WTC11 (cell line): Measurements from ENCODE around the gene RAPGEF1.

Experiments used
- CREM ChIP-seq: sonication (generic); formaldehyde crosslinking; IDR thresholded peaks from 2 replicates; pipeline ENCODE4 v1.8.1; 2022; ENCODE audit warnings: mild to moderate bottlenecking, missing genetic modification reagents, moderate library complexity
- ESRRA ChIP-seq: sonication (generic); formaldehyde crosslinking; IDR thresholded peaks from 2 replicates; pipeline ENCODE4 v1.8.1; 2022; ENCODE audit warnings: mild to moderate bottlenecking, missing genetic modification reagents, borderline replicate concordance
- FOXK1 ChIP-seq: sonication (generic); formaldehyde crosslinking; IDR thresholded peaks from 2 replicates; pipeline ENCODE4 v1.8.0; 2022; ENCODE audit warnings: mild to moderate bottlenecking, moderate library complexity, missing genetic modification reagents
- GABPB1 ChIP-seq: sonication (generic); formaldehyde crosslinking; IDR thresholded peaks from 2 replicates; pipeline ENCODE4 v1.8.1; 2023; ENCODE audit warnings: mild to moderate bottlenecking, missing genetic modification reagents
- JUN ChIP-seq: sonication (generic); formaldehyde crosslinking; IDR thresholded peaks from 2 replicates; pipeline ENCODE4 v1.8.0; 2023; ENCODE audit warnings: mild to moderate bottlenecking, missing genetic modification reagents
- SMAD4 ChIP-seq: sonication (generic); formaldehyde crosslinking; IDR thresholded peaks from 2 replicates; pipeline ENCODE4 v1.8.0; 2022; ENCODE audit warnings: mild to moderate bottlenecking, missing genetic modification reagents
- TEAD4 ChIP-seq: sonication (generic); formaldehyde crosslinking; IDR thresholded peaks from 2 replicates; pipeline ENCODE4 v1.8.0; 2022; ENCODE audit warnings: mild to moderate bottlenecking, missing genetic modification reagents
- ZNF232 ChIP-seq: sonication (generic); formaldehyde crosslinking; IDR thresholded peaks from 2 replicates; pipeline ENCODE4 v1.8.0; 2022; ENCODE audit warnings: mild to moderate bottlenecking, missing genetic modification reagents
- ZNF263 ChIP-seq: sonication (generic); formaldehyde crosslinking; IDR thresholded peaks from 2 replicates; pipeline ENCODE4 v1.8.1; 2022; ENCODE audit warnings: low read depth, mild to moderate bottlenecking, moderate library complexity, missing genetic modification reagents
- ZNF281 ChIP-seq: sonication (generic); formaldehyde crosslinking; IDR thresholded peaks from 2 replicates; pipeline ENCODE4 v1.8.0; 2023; ENCODE audit warnings: mild to moderate bottlenecking, missing genetic modification reagents
- TF ChIP-seq, protein P1 (sequence below): fragments of 250-450 bp; sonication (Bioruptor Pico); conservative IDR thresholded peaks from 2 replicates; pipeline ENCODE4 v1.9.0; 2021; ENCODE audit warnings: mild to moderate bottlenecking
- TF ChIP-seq, protein P2 (sequence below): sonication (generic); formaldehyde crosslinking; IDR thresholded peaks from 2 replicates; pipeline ENCODE4 v1.8.1; 2023; ENCODE audit warnings: mild to moderate bottlenecking, missing genetic modification reagents, borderline replicate concordance
- TF ChIP-seq, protein P3 (sequence below): fragments of 200-600 bp; IDR thresholded peaks from 2 replicates; pipeline ENCODE4 v1.8.0; 2022; ENCODE audit warnings: antibody characterized with exemption

DNA sequence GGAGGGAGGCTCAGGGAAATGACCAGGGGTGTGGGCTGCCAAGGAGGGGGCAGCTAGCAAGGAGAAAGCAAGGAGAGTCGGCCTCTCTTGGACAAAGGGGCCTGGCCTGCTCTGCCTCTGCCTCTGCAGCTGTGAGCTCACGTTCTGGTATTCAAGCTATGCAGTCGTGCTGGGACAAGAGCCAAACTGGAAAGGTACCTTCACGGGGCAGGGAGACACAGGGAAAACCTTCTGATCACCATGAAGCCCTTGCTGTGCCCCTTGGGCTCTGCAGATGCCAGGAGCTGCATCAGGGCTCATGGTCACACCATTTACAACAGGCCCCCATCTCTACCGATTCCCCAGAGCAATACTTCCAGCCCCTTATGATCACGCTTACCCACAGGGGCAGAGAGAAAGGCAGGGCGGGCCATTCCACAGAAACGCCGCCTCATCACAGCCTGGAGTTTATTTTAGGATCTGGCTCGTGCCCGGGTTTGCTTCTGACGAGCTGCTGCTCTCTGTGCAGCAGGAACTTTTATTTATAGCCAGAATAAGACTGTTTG, 131.3 kb downstream of the RAPGEF1 start:
- TF ChIP-seq, protein P1, sequence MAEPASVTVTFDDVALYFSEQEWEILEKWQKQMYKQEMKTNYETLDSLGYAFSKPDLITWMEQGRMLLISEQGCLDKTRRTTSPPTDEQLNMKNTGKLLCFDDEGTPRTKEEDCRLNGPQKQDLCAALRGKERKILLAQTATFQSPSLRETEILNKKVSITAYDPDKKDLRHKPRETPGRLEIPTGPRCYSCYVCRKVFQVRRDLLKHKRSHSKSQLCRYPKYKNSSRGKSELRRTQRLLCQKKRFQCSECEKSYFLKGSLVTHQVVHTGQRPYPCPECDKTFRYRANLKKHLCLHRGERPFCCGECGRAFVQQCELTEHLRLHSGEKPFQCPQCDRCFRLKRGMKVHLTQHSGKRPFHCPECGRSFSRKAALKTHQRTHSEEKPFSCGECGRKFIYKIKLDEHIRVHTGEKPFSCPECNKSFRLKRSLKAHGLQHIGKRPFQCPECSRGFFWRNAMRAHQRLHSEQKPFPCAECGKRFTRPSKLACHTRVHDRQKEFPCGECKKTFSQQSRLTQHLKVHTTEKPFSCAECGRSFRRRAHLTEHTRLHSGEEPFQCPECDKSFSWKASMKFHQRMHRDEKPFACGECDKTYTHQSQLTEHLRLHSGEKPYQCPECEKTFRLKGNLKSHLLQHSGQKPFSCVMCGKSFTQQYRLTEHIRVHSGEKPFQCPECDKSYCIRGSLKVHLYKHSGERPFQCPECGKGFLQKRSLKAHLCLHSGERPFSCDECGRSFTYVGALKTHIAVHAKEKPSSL (CRISPR knock-in tag): no peak
- TF ChIP-seq TEAD4 (CRISPR knock-in tag) (no peak), ZNF281 (CRISPR knock-in tag) (no peak), ESRRA (CRISPR knock-in tag) (no peak), CREM (CRISPR knock-in tag) (no peak), SMAD4 (CRISPR knock-in tag) (no peak), GABPB1 (CRISPR knock-in tag) (no peak), FOXK1 (no peak), ZNF232 (no peak), ZNF263 (CRISPR knock-in tag) (no peak), JUN (CRISPR knock-in tag) (no peak)
- TF ChIP-seq, protein P2, sequence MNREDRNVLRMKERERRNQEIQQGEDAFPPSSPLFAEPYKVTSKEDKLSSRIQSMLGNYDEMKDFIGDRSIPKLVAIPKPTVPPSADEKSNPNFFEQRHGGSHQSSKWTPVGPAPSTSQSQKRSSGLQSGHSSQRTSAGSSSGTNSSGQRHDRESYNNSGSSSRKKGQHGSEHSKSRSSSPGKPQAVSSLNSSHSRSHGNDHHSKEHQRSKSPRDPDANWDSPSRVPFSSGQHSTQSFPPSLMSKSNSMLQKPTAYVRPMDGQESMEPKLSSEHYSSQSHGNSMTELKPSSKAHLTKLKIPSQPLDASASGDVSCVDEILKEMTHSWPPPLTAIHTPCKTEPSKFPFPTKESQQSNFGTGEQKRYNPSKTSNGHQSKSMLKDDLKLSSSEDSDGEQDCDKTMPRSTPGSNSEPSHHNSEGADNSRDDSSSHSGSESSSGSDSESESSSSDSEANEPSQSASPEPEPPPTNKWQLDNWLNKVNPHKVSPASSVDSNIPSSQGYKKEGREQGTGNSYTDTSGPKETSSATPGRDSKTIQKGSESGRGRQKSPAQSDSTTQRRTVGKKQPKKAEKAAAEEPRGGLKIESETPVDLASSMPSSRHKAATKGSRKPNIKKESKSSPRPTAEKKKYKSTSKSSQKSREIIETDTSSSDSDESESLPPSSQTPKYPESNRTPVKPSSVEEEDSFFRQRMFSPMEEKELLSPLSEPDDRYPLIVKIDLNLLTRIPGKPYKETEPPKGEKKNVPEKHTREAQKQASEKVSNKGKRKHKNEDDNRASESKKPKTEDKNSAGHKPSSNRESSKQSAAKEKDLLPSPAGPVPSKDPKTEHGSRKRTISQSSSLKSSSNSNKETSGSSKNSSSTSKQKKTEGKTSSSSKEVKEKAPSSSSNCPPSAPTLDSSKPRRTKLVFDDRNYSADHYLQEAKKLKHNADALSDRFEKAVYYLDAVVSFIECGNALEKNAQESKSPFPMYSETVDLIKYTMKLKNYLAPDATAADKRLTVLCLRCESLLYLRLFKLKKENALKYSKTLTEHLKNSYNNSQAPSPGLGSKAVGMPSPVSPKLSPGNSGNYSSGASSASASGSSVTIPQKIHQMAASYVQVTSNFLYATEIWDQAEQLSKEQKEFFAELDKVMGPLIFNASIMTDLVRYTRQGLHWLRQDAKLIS (CRISPR knock-in tag): no peak
- TF ChIP-seq, protein P3, sequence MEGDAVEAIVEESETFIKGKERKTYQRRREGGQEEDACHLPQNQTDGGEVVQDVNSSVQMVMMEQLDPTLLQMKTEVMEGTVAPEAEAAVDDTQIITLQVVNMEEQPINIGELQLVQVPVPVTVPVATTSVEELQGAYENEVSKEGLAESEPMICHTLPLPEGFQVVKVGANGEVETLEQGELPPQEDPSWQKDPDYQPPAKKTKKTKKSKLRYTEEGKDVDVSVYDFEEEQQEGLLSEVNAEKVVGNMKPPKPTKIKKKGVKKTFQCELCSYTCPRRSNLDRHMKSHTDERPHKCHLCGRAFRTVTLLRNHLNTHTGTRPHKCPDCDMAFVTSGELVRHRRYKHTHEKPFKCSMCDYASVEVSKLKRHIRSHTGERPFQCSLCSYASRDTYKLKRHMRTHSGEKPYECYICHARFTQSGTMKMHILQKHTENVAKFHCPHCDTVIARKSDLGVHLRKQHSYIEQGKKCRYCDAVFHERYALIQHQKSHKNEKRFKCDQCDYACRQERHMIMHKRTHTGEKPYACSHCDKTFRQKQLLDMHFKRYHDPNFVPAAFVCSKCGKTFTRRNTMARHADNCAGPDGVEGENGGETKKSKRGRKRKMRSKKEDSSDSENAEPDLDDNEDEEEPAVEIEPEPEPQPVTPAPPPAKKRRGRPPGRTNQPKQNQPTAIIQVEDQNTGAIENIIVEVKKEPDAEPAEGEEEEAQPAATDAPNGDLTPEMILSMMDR: no peak
